Thyroid gland (tissue), 4 donors: ENCODE results near the gene RAPGEF4. TPM values are rescaled to one million over a fixed set of nuclear protein-coding genes. Genes with fewer than 3 reads are reported as not detected.

Experiments
- DNase-seq, 2 donors: peaks; one replicate each; pipeline ENCODE4 v3.0.0-alpha.2; 2019
- H3K27ac ChIP-seq, 3 donors: fragments of 200-600 bp; sonication (generic); 1 replicate in 2 of 3; 2 replicates in 1 of 3; pipeline ENCODE4 v1.5.1; 2016 to 2019; ENCODE audit warnings: mild to moderate bottlenecking in 1 of 3, moderate library complexity in 1 of 3
- H3K27me3 ChIP-seq: fragments of 200-600 bp; sonication (generic); one replicate; pipeline ENCODE4 v1.5.1; 2019
- H3K36me3 ChIP-seq, 2 donors: fragments of 200-600 bp; sonication (generic); one replicate each; pipeline ENCODE4 v1.5.1; 2016 to 2019
- H3K4me1 ChIP-seq, 2 donors: fragments of 200-600 bp; sonication (generic); one replicate each; pipeline ENCODE4 v1.5.1; 2017 to 2019
- H3K4me3 ChIP-seq, 3 donors: fragments of 200-600 bp; sonication (generic); replicated peaks in 1 of 3; 1 replicate in 2 of 3; 2 replicates in 1 of 3; pipeline ENCODE4 v1.5.1; 2016; ENCODE audit warnings: mild to moderate bottlenecking in 1 of 3
- H3K9me3 ChIP-seq: fragments of 200-600 bp; sonication (generic); one replicate; pipeline ENCODE4 v1.5.1; 2017
- POLR2A ChIP-seq, 2 donors: fragments of 450-650 bp; IDR thresholded peaks; one replicate each; pipeline ENCODE4 v1.6.1; 2017; ENCODE audit warnings: antibody characterized with exemption in 2 of 2, mild to moderate bottlenecking in 2 of 2, moderate library complexity in 1 of 2
- WGBS, 2 donors: methylation state at CpG; one replicate each; pipeline ENCODE4 v1.1.5; 2017; 5-methylcytosine and 5-hydroxymethylcytosine counted together
- intact Hi-C: fragments of 100-400 bp; cut with DNase I; formaldehyde crosslinking; loops from one replicate; pipeline ENCODE4 v1.15.1; 2023
- total RNA-seq, 4 donors: library from RNA; depleted of rRNA; stranded (reverse); fragments of >200 nt; gene quantifications; one replicate each; pipeline ENCODE4 v1.2.3, GENCODE V29; 2016
- TF ChIP-seq, protein P1 (sequence below), 6 experiments: fragments of 200-600 bp in 3 of 6; fragments of 450-650 bp in 3 of 6; sonication (generic) in 3 of 6; IDR thresholded peaks; one replicate each; pipeline ENCODE4 v1.5.1; 2016 to 2019; ENCODE audit warnings: antibody characterized with exemption in 6 of 6, mild to moderate bottlenecking in 2 of 6, inconsistent platforms in 1 of 6, moderate library complexity in 1 of 6

Gene RAPGEF4
- total RNA-seq, 4 donors from 2014 or later = 7.9 to 19.6 (median 12.1) TPM

DNA sequence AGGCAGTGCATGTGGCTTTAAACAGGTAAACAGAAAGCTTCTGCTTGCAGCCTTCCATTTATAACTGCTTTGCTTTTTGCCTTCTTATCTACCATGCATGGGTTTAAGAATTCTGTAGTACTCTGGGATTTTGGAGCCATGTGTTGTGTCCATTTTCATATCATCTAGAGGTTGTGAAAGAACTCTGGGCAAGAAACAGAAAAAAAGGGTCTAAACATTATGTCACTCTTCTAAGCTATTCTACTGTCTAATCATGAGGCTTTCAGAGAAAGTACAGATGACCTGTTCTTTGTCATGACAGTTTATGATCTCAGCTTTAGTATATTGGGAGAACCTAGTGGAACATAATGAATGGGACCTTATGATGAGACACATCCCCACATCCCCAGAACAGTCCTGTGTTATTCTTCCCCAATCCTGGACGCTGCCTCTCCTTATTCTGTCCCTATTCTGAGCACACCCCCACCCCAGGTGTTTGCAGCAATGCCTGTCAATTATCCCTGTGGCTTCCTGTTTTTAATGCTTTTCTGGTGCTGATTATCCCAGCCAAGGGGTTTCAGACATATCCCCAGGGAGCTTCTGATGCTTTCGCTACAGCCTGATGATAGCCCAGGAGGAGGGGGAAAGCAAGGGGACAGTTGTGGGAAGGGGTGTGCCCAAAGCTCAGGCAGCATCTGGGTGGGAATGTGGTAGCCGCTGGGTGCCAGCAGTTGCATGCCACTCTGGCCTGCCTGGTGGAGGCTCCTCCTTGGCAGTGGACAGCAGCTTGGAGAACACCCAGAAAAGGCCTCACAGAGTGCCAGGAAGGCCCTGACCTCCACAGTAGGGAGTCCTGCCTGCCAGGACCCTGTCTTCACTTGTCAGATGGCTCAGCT, 170.5 kb downstream of the RAPGEF4 start:
- Histone ChIP-seq H3K9me3 (no peaks in the 10 kb centered on the region), H3K27me3 (no peaks in the 10 kb centered on the region), H3K4me1 (no peaks in the 10 kb centered on the region), H3K36me3 (no peaks in the 10 kb centered on the region), H3K27ac (no peak overlapping the region), H3K4me3 (no peak overlapping the region)
- TF ChIP-seq, protein P1, sequence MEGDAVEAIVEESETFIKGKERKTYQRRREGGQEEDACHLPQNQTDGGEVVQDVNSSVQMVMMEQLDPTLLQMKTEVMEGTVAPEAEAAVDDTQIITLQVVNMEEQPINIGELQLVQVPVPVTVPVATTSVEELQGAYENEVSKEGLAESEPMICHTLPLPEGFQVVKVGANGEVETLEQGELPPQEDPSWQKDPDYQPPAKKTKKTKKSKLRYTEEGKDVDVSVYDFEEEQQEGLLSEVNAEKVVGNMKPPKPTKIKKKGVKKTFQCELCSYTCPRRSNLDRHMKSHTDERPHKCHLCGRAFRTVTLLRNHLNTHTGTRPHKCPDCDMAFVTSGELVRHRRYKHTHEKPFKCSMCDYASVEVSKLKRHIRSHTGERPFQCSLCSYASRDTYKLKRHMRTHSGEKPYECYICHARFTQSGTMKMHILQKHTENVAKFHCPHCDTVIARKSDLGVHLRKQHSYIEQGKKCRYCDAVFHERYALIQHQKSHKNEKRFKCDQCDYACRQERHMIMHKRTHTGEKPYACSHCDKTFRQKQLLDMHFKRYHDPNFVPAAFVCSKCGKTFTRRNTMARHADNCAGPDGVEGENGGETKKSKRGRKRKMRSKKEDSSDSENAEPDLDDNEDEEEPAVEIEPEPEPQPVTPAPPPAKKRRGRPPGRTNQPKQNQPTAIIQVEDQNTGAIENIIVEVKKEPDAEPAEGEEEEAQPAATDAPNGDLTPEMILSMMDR (IDR thresholded peaks at IDR 0.05) = no peak
- no peak for TF ChIP-seq POLR2A (IDR thresholded peaks at IDR 0.05)
- intact Hi-C loops = no loop called here
- no peak for DNase-seq
- 83 to 86% methylated on average over 3 of the region's 3 CpGs for WGBS, 2 donors

DNA sequence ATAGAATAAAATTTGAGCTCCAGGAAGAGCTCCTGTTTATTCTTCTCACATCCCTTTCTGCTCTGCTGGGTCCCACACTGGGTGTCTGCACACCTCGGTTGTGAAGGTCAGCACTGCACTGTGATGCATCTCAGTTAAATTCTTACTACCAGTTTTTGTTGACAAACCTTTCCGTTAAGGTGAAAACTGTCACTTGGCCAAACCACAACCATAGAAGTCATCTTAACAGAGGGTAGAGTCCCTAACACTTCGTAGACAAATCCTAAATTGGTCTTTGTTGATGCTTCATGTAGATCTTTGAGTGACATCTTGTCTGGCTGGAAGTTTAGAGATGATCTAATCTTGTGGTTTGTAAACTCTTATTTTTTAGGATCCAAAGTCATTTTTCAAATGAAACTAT, 172.6 kb downstream of the RAPGEF4 start:
- Histone ChIP-seq H3K4me1 (no peaks in the 10 kb centered on the region), H3K27me3 (no peaks in the 10 kb centered on the region), H3K27ac (no peak overlapping the region), H3K36me3 (no peaks in the 10 kb centered on the region), H3K4me3 (no peak overlapping the region), H3K9me3 (no peaks in the 10 kb centered on the region)
- intact Hi-C loops = no loop called here
- 86 to 87% methylated on average over 3 of the region's 3 CpGs for WGBS, 2 donors
- no peak for DNase-seq
- TF ChIP-seq POLR2A (IDR thresholded peaks at IDR 0.05) = no peak
- TF ChIP-seq, protein P1 (IDR thresholded peaks at IDR 0.05) = no peak

DNA sequence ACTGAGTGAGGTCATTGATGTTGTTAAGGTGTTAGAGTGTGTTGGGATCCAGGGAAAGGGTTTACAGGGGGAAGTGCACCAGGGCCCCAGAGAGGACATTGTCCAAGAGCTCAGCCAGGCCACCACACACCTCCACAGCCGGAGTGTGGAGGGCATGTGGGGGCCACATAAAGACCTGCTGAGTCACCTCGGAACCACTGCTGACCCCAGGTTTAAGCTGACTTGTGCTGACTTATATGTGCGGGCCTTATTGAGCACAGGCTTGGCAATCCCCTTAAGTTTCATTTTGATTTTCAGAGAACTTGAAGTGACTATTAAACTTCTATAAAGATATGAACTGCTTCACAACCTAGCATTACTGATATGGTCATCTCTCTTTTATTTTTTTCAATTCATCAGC, 173.8 kb downstream of the RAPGEF4 start:
- TF ChIP-seq, protein P1 (IDR thresholded peaks at IDR 0.05) = no peak
- TF ChIP-seq POLR2A (IDR thresholded peaks at IDR 0.05) = no peak
- Histone ChIP-seq H3K4me1 (no peaks in the 10 kb centered on the region), H3K36me3 (no peaks in the 10 kb centered on the region), H3K27me3 (no peaks in the 10 kb centered on the region), H3K4me3 (no peak overlapping the region), H3K27ac (no peak overlapping the region), H3K9me3 (no peaks in the 10 kb centered on the region)
- 91 to 95% methylated on average over 3 of the region's 3 CpGs for WGBS, 2 donors
- intact Hi-C loops = no loop called here
- no peak for DNase-seq

DNA sequence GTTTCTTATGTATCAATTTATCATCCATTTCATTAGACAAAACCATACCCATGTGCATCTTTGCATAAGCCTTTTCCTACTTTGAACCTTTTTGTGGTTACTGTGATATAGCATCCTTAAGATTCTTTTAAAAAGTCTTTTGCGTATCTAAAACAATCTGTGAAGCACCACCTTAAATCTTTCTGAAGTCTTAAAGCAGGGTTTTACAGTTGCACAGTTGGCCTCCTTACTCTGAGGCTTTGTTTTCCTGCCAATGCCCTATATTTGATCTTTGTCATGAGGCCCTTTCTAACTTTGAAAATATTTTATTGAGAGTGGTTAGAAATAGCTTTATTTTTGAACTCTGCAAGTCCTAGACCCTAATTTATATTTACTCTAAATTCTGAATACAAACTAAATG, 176.6 kb downstream of the RAPGEF4 start:
- no peaks in the 10 kb centered on the region for H3K9me3 ChIP-seq
- H3K36me3 ChIP-seq = no peaks in the 10 kb centered on the region
- intact Hi-C loops = no loop called here
- H3K27ac ChIP-seq = no peak overlapping the region
- no peaks in the 10 kb centered on the region for H3K4me1 ChIP-seq
- H3K4me3 ChIP-seq = no peak overlapping the region
- H3K27me3 ChIP-seq = no peaks in the 10 kb centered on the region
- WGBS, 2 donors = 93 to 100% methylated on average over 1 of the region's 1 CpG
- DNase-seq = no peak
- TF ChIP-seq, protein P1 (IDR thresholded peaks at IDR 0.05) = no peak
- TF ChIP-seq POLR2A (IDR thresholded peaks at IDR 0.05) = no peak

DNA sequence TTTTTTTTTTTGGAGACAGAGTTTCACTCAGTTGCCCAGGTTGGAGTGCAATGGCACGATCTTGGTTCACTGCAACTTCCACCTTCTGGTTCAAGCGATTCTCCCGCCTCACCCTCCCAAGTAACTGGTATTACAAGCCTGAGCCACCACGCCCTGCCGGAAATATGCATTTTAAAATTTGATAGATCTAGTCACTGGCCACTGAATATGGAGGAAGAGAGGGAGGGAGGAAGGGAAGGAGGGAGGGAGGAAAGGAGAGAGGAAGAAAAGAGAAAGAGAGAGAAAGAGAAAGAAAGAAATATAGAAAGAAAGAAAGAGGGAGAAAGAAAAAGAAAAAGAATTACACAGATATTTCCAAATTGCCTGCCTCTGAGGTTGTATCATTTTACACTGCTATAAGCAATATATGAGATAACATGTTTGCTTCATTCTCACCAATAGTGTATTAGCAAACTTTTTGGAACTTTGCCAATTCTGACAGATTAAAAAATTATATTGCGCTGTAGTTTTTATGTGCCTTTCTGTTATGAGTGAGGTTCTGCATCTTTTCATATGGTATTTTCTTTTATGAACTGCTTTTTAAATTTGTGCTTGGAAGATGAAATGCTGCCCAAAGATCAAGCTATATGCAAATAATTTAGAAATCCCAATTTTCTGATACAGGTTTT, 178.8 kb downstream of the RAPGEF4 start:
- no peak for DNase-seq
- H3K27ac ChIP-seq = no peak overlapping the region
- 90 to 93% methylated on average over 6 of the region's 6 CpGs for WGBS, 2 donors
- intact Hi-C loops = no loop called here
- TF ChIP-seq POLR2A (IDR thresholded peaks at IDR 0.05) = no peak
- TF ChIP-seq, protein P1 (IDR thresholded peaks at IDR 0.05) = no peak
- H3K27me3 ChIP-seq = no peaks in the 10 kb centered on the region
- H3K4me1 ChIP-seq = no peaks in the 10 kb centered on the region
- no peak overlapping the region for H3K4me3 ChIP-seq
- H3K36me3 ChIP-seq = no peaks in the 10 kb centered on the region
- no peaks in the 10 kb centered on the region for H3K9me3 ChIP-seq
